Fibroblast of lung (primary cell): ENCODE results near the gene DNM1.

Source experiments
- CTCF ChIP-seq, 2 donors: IDR thresholded peaks in 1 of 2; conservative IDR thresholded peaks in 1 of 2; 1 replicate in 1 of 2; 2 replicates in 1 of 2; pipeline ENCODE4 v1.5.1; 2011 to 2012; ENCODE audit warnings: low read length in 2 of 2, control low read depth in 1 of 2, inconsistent platforms in 1 of 2, low read depth in 1 of 2, mild to moderate bottlenecking in 1 of 2
- EZH2 ChIP-seq: IDR thresholded peaks from 2 replicates; pipeline ENCODE4 v1.5.1; 2012; ENCODE audit warnings: low read length, control low read depth, mild to moderate bottlenecking; ENCODE audit errors: missing control alignments

- TF ChIP-seq CTCF (conservative IDR thresholded peaks at IDR 0.05 in 1 of 2, IDR thresholded peaks at IDR 0.05 in 1 of 2; ENCODE audit: low read depth in 1 of 2, low read length in 2 of 2) = no peak
- TF ChIP-seq EZH2 = no peak
Measured at GRCh38 chr9:128266868-128267590, 63.9 kb downstream of the DNM1 start.
